ENCODE results near the gene MAP4K4.

The MAP4K4 gene

GRCh38 chr2:101846973-101847372, 149.5 kb downstream of the MAP4K4 start:
- H3K36me3 Mint-ChIP-seq (ENCODE audit: low read depth) = peaks cover 68% of the 10 kb centered on the region
- H3K9me3 Mint-ChIP-seq = no peaks in the 10 kb centered on the region
- no peak overlapping the region for H3K4me3 Mint-ChIP-seq
- peaks cover 13% of the 10 kb centered on the region for H3K4me1 Mint-ChIP-seq (ENCODE audit: low read depth)
- intact Hi-C loops (cut with micrococcal nuclease) = no loop called here
- no peaks in the 10 kb centered on the region for H3K27me3 Mint-ChIP-seq
- no peak overlapping the region for H3K27ac Mint-ChIP-seq

GRCh38 chr2:101847661-101848339, 150.3 kb downstream of the MAP4K4 start:
- Mint-ChIP-seq H3K27ac (no peak overlapping the region), H3K36me3 (ENCODE audit: low read depth) (peaks cover 67% of the 10 kb centered on the region), H3K4me1 (ENCODE audit: low read depth) (peaks cover 6% of the 10 kb centered on the region), H3K9me3 (no peaks in the 10 kb centered on the region), H3K4me3 (no peak overlapping the region), H3K27me3 (no peaks in the 10 kb centered on the region)
- intact Hi-C loops (cut with micrococcal nuclease) = no loop called here

GRCh38 chr2:101848769-101849410, 151.4 kb downstream of the MAP4K4 start:
- Mint-ChIP-seq H3K27ac (no peak overlapping the region), H3K36me3 (ENCODE audit: low read depth) (peaks cover 67% of the 10 kb centered on the region), H3K4me1 (ENCODE audit: low read depth) (peaks cover 6% of the 10 kb centered on the region), H3K4me3 (no peak overlapping the region), H3K27me3 (no peaks in the 10 kb centered on the region), H3K9me3 (no peaks in the 10 kb centered on the region)
- intact Hi-C loops (cut with micrococcal nuclease) = no loop called here

GRCh38 chr2:101850450-101850849, 152.9 kb downstream of the MAP4K4 start:
- Mint-ChIP-seq H3K4me1 (ENCODE audit: low read depth) (peaks cover 13% of the 10 kb centered on the region), H3K9me3 (no peaks in the 10 kb centered on the region), H3K4me3 (no peak overlapping the region), H3K27ac (no peak overlapping the region), H3K27me3 (no peaks in the 10 kb centered on the region), H3K36me3 (ENCODE audit: low read depth) (peaks cover 58% of the 10 kb centered on the region)
- intact Hi-C loops (cut with micrococcal nuclease) = no loop called here

GRCh38 chr2:101850991-101851390, 153.5 kb downstream of the MAP4K4 start:
- H3K27me3 Mint-ChIP-seq = no peaks in the 10 kb centered on the region
- no peak overlapping the region for H3K27ac Mint-ChIP-seq
- H3K36me3 Mint-ChIP-seq (ENCODE audit: low read depth) = peaks cover 62% of the 10 kb centered on the region
- intact Hi-C loops (cut with micrococcal nuclease) = no loop called here
- H3K9me3 Mint-ChIP-seq = no peaks in the 10 kb centered on the region
- no peak overlapping the region for H3K4me3 Mint-ChIP-seq
- H3K4me1 Mint-ChIP-seq (ENCODE audit: low read depth) = peaks cover 17% of the 10 kb centered on the region

GRCh38 chr2:101852824-101853223, 155.3 kb downstream of the MAP4K4 start:
- intact Hi-C loops (cut with micrococcal nuclease) = no loop called here
- H3K9me3 Mint-ChIP-seq = no peaks in the 10 kb centered on the region
- peaks cover 66% of the 10 kb centered on the region for H3K36me3 Mint-ChIP-seq (ENCODE audit: low read depth)
- no peak overlapping the region for H3K27ac Mint-ChIP-seq
- no peak overlapping the region for H3K4me3 Mint-ChIP-seq
- peaks cover 17% of the 10 kb centered on the region for H3K4me1 Mint-ChIP-seq (ENCODE audit: low read depth)
- no peaks in the 10 kb centered on the region for H3K27me3 Mint-ChIP-seq

- Mint-ChIP-seq H3K4me1 (ENCODE audit: low read depth) (peaks cover 10% of the 10 kb centered on the region), H3K4me3 (no peak overlapping the region), H3K27ac (no peak overlapping the region), H3K36me3 (ENCODE audit: low read depth) (peaks cover 71% of the 10 kb centered on the region), H3K9me3 (no peaks in the 10 kb centered on the region), H3K27me3 (no peaks in the 10 kb centered on the region)
- intact Hi-C loops (cut with micrococcal nuclease) = no loop called here
Observed at GRCh38 chr2:101854877-101855276, 157.4 kb downstream of the MAP4K4 start.

- intact Hi-C loops (cut with micrococcal nuclease) = no loop called here
- Mint-ChIP-seq H3K4me3 (no peak overlapping the region), H3K4me1 (ENCODE audit: low read depth) (peaks cover 10% of the 10 kb centered on the region), H3K9me3 (no peaks in the 10 kb centered on the region), H3K27me3 (no peaks in the 10 kb centered on the region), H3K27ac (no peak overlapping the region), H3K36me3 (ENCODE audit: low read depth) (peaks cover 78% of the 10 kb centered on the region)
Observed at GRCh38 chr2:101855776-101856175, 158.3 kb downstream of the MAP4K4 start.

- Mint-ChIP-seq H3K4me3 (no peak overlapping the region), H3K27ac (no peak overlapping the region), H3K36me3 (ENCODE audit: low read depth) (peaks cover 83% of the 10 kb centered on the region), H3K4me1 (ENCODE audit: low read depth) (peaks cover 16% of the 10 kb centered on the region), H3K9me3 (no peaks in the 10 kb centered on the region), H3K27me3 (no peaks in the 10 kb centered on the region)
- intact Hi-C loops (cut with micrococcal nuclease) = no loop called here
Observed at GRCh38 chr2:101858246-101858645, 160.7 kb downstream of the MAP4K4 start.

GRCh38 chr2:101858910-101859309, 161.4 kb downstream of the MAP4K4 start:
- Mint-ChIP-seq H3K4me3 (no peak overlapping the region), H3K36me3 (ENCODE audit: low read depth) (peaks cover 83% of the 10 kb centered on the region), H3K9me3 (no peaks in the 10 kb centered on the region), H3K27ac (no peak overlapping the region), H3K4me1 (ENCODE audit: low read depth) (peaks cover 16% of the 10 kb centered on the region), H3K27me3 (no peaks in the 10 kb centered on the region)
- intact Hi-C loops (cut with micrococcal nuclease) = no loop called here

- Mint-ChIP-seq H3K9me3 (no peaks in the 10 kb centered on the region), H3K36me3 (ENCODE audit: low read depth) (peaks cover 83% of the 10 kb centered on the region), H3K4me3 (no peak overlapping the region), H3K27ac (no peak overlapping the region), H3K4me1 (ENCODE audit: low read depth) (peaks cover 16% of the 10 kb centered on the region), H3K27me3 (no peaks in the 10 kb centered on the region)
- intact Hi-C loops (cut with micrococcal nuclease) = loop anchor here (10.0 kb wide), 1 partner anchor 305 kb away; no protein-coding TSS in a partner anchor
Observed at GRCh38 chr2:101859604-101860003, 162.1 kb downstream of the MAP4K4 start.

- peaks cover 89% of the 10 kb centered on the region for H3K36me3 Mint-ChIP-seq (ENCODE audit: low read depth)
- peaks cover 12% of the 10 kb centered on the region for H3K4me1 Mint-ChIP-seq (ENCODE audit: low read depth)
- no peak overlapping the region for H3K27ac Mint-ChIP-seq
- H3K27me3 Mint-ChIP-seq = no peaks in the 10 kb centered on the region
- intact Hi-C loops (cut with micrococcal nuclease) = loop anchor here (10.0 kb wide), 1 partner anchor 305 kb away; no protein-coding TSS in a partner anchor
- H3K9me3 Mint-ChIP-seq = no peaks in the 10 kb centered on the region
- H3K4me3 Mint-ChIP-seq = no peak overlapping the region
Observed at GRCh38 chr2:101860157-101860556, 162.7 kb downstream of the MAP4K4 start.

GRCh38 chr2:101860782-101861181, 163.3 kb downstream of the MAP4K4 start:
- intact Hi-C loops (cut with micrococcal nuclease) = loop anchor here (10.0 kb wide), 1 partner anchor 304 kb away; no protein-coding TSS in a partner anchor
- Mint-ChIP-seq H3K36me3 (ENCODE audit: low read depth) (peaks cover 91% of the 10 kb centered on the region), H3K4me1 (ENCODE audit: low read depth) (peaks cover 6% of the 10 kb centered on the region), H3K9me3 (no peaks in the 10 kb centered on the region), H3K27ac (no peak overlapping the region), H3K27me3 (no peaks in the 10 kb centered on the region), H3K4me3 (no peak overlapping the region)

GRCh38 chr2:101861382-101861781, 163.9 kb downstream of the MAP4K4 start:
- no peaks in the 10 kb centered on the region for H3K27me3 Mint-ChIP-seq
- peak overlapping the region; percentile 33 for H3K27ac Mint-ChIP-seq
- H3K4me3 Mint-ChIP-seq = no peak overlapping the region
- peaks cover 5% of the 10 kb centered on the region for H3K4me1 Mint-ChIP-seq (ENCODE audit: low read depth)
- peaks cover 92% of the 10 kb centered on the region for H3K36me3 Mint-ChIP-seq (ENCODE audit: low read depth)
- intact Hi-C loops (cut with micrococcal nuclease) = loop anchor here (10.0 kb wide), 1 partner anchor 303 kb away; no protein-coding TSS in a partner anchor
- H3K9me3 Mint-ChIP-seq = no peaks in the 10 kb centered on the region

Data from dendritic cell treated with granulocyte-macrophage colony-stimulating factor and Interleukin-4, amounts not matched to agents 40 ng/mL and 50 ng/mL, for 4 days (primary cell).